Kidney glomerular epithelial cell (primary cell): ENCODE results near the gene TMA7.
"Not testable (repeated sequence)": the region's sequence is repeated elsewhere in the genome, so short reads cannot be mapped to it uniquely, and the experiment has no call there.

Source experiments
- DNase-seq: peaks from one replicate; lab custom pipeline; 2025; lab: John Stamatoyannopoulos, UW

TMA7 gene

GRCh38 chr3:48439820-48440589, at the start of gene TMA7, which contains the start of gene CCDC51:
Gene TMA7 (plus strand): TSS chr3:48440257. CDS start chr3:48440297, 40 bp downstream.
Gene CCDC51 (minus strand): TSS chr3:48440119. CDS start chr3:48435128, 4,991 bp downstream.
- DNase-seq: peak; percentile 94

- no peak for DNase-seq
Measured at GRCh38 chr3:48394391-48394790, 45.7 kb upstream of the TMA7 start.

- DNase-seq: no peak
Measured at GRCh38 chr3:48395714-48396113, 44.3 kb upstream of the TMA7 start.

- no peak for DNase-seq
Measured at GRCh38 chr3:48397767-48398681, 42.0 kb upstream of the TMA7 start.

- DNase-seq: no peak
Measured at GRCh38 chr3:48398701-48399386, 41.2 kb upstream of the TMA7 start.

GRCh38 chr3:48399387-48400172, 40.5 kb upstream of the TMA7 start:
- DNase-seq: no peak

GRCh38 chr3:48400824-48401433, 39.1 kb upstream of the TMA7 start:
- DNase-seq: peak; percentile 52

- DNase-seq: not testable (repeated sequence)
Measured at GRCh38 chr3:48401434-48401901, 38.6 kb upstream of the TMA7 start.

- peak; percentile 80 for DNase-seq
Measured at GRCh38 chr3:48402281-48402732, 37.8 kb upstream of the TMA7 start.

GRCh38 chr3:48402907-48403306, 37.1 kb upstream of the TMA7 start:
- no peak for DNase-seq

GRCh38 chr3:48403533-48404439, 36.3 kb upstream of the TMA7 start:
- DNase-seq: no peak

- no peak for DNase-seq
Measured at GRCh38 chr3:48404440-48405342, 35.4 kb upstream of the TMA7 start.

- DNase-seq: no peak
Measured at GRCh38 chr3:48405343-48405881, 34.6 kb upstream of the TMA7 start.

- no peak for DNase-seq
Measured at GRCh38 chr3:48405971-48406370, 34.1 kb upstream of the TMA7 start.

- DNase-seq: no peak
Measured at GRCh38 chr3:48406443-48407431, 33.3 kb upstream of the TMA7 start.

- no peak for DNase-seq
Measured at GRCh38 chr3:48407542-48408099, 32.4 kb upstream of the TMA7 start.

GRCh38 chr3:48408823-48409281, 31.2 kb upstream of the TMA7 start:
- DNase-seq: no peak
